HG02870 (cell line): ENCODE data around the gene KIF26A.

Source experiments
- ATAC-seq: cut with Tn5 transposase; IDR thresholded peaks from one replicate; pipeline ENCODE4 v1.9.1; 2021; ENCODE audit warnings: mild to moderate bottlenecking, moderate library complexity; ENCODE audit not compliant: unreplicated experiment

The KIF26A gene

GRCh38 chr14:104155513-104155912, 17.1 kb downstream of the KIF26A start:
- no peak for ATAC-seq

GRCh38 chr14:104156142-104156541, 17.8 kb downstream of the KIF26A start:
- no peak for ATAC-seq

- ATAC-seq = no peak
Observed at GRCh38 chr14:104157016-104157928, 18.9 kb downstream of the KIF26A start.

GRCh38 chr14:104158827-104159798, 20.7 kb downstream of the KIF26A start:
- no peak for ATAC-seq

GRCh38 chr14:104159990-104160389, 21.6 kb downstream of the KIF26A start:
- ATAC-seq = no peak

GRCh38 chr14:104161602-104162367, 23.4 kb downstream of the KIF26A start:
- no peak for ATAC-seq

- no peak for ATAC-seq
Observed at GRCh38 chr14:104162495-104162894, 24.1 kb downstream of the KIF26A start.

- no peak for ATAC-seq
Observed at GRCh38 chr14:104163541-104163940, 25.2 kb downstream of the KIF26A start.

GRCh38 chr14:104164041-104164440, 25.7 kb downstream of the KIF26A start:
- ATAC-seq = no peak

GRCh38 chr14:104164512-104164911, 26.1 kb downstream of the KIF26A start:
- no peak for ATAC-seq

- ATAC-seq = no peak
Observed at GRCh38 chr14:104166698-104167097, 28.3 kb downstream of the KIF26A start.

GRCh38 chr14:104168603-104169002, 30.2 kb downstream of the KIF26A start:
- ATAC-seq = no peak

- ATAC-seq = no peak
Observed at GRCh38 chr14:104169005-104169698, 30.8 kb downstream of the KIF26A start.

GRCh38 chr14:104169699-104170479, 31.5 kb downstream of the KIF26A start:
- no peak for ATAC-seq

GRCh38 chr14:104171029-104171697, 32.8 kb downstream of the KIF26A start:
- ATAC-seq = no peak

- no peak for ATAC-seq
Observed at GRCh38 chr14:104171895-104172294, 33.5 kb downstream of the KIF26A start.

GRCh38 chr14:104172349-104172748, 34.0 kb downstream of the KIF26A start:
- ATAC-seq = no peak

GRCh38 chr14:104172880-104173279, 34.5 kb downstream of the KIF26A start:
- no peak for ATAC-seq

- no peak for ATAC-seq
Observed at GRCh38 chr14:104174051-104174450, 35.7 kb downstream of the KIF26A start.
